Subcutaneous adipose tissue (tissue), 4 donors: ENCODE measurements around the gene SPSB1. TPM values are rescaled to one million over a fixed set of nuclear protein-coding genes. Genes with fewer than 3 reads are reported as not detected.

Source experiments
- CTCF ChIP-seq: fragments of 450-650 bp; IDR thresholded peaks from one replicate; pipeline ENCODE4 v1.5.1; 2016; ENCODE audit warnings: low read depth, mild to moderate bottlenecking, control low read depth, antibody characterized with exemption, moderate library complexity
- total RNA-seq, 4 donors: library from RNA; depleted of rRNA; stranded (reverse); fragments of >200 nt; gene quantifications; one replicate each; pipeline ENCODE4 v1.1.0, GENCODE V29; 2016

The SPSB1 gene
- total RNA-seq, 4 donors from 2014 or later: 39.8 to 87.8 (median 53.6) TPM

GRCh38 chr1:9375912-9376311 lies 83.2 kb downstream of the SPSB1 start:
- no peak for TF ChIP-seq CTCF

- no peak for TF ChIP-seq CTCF
Observed at GRCh38 chr1:9376430-9376829, 83.7 kb downstream of the SPSB1 start.

DNA sequence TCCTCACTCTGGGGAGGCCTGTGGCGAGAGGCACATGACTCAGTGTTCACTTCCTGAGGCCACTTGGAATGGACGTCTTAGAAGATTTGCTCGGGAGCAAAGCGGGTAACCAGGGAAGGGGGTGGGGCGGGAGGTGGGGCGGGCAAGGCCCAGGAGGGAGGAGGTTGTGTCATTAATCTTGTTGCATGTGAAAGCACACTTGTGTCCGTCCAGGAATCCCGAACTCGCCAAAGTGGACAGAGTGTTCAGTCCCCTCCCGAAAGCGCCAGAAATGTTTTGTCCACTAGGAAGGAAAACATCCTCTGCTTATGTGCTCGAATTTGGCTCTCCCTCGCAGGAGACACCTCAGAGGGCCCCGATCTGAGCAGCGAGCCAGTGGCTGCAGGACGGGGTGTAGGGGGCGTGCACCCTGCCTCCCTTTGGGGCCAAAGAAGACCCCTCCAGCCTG lies 84.2 kb downstream of the SPSB1 start:
- no peak for TF ChIP-seq CTCF

DNA sequence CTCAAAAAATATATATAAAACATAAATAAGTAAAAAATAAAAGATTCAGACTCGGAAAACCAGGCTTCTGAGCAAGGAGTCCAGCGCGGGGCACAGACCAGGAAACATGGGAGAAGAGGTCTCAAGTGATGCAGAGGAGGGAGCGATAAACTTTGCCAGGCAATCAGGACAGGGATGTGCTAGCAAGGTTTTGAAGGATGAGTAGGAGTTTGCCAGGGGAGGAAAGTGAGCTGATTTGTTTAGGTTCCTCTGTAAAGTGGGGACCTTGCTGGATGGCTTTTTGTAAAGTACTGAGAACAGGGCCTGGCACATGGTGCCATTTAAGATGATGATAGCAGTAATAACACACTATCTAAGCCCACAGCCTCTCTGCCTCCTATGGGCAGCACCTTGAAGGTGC lies 86.1 kb downstream of the SPSB1 start:
- no peak for TF ChIP-seq CTCF

DNA sequence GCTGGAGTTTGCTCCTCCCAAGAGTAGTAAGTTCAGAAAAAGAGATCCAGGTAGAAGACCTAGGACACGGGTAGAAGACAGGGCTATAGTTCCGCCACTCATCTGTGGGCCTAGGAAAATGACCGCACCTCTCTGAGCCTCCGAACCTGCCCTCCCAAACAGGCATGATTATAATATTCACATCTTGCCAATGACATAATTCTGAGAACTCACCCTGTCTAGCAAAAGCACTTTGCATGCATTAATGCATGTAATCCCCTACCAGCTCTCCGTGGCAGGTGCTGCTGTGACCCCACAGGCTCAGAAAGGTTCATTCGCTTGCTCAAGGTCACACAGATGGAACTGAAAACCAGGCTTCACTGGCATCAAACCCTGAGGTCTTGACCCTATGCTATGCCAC lies 88.0 kb downstream of the SPSB1 start:
- no peak for TF ChIP-seq CTCF

GRCh38 chr1:9382643-9383491 lies 90.2 kb downstream of the SPSB1 start:
- TF ChIP-seq CTCF: no peak

GRCh38 chr1:9384128-9384527 lies 91.4 kb downstream of the SPSB1 start:
- no peak for TF ChIP-seq CTCF
